ENCODE measurements around the gene KCNAB1. TPM values are rescaled to one million over a fixed set of nuclear protein-coding genes. Genes with fewer than 3 reads are reported as not detected.

The KCNAB1 gene
- total RNA-seq, 4 donors from 2014 or later, result 0.20 to 3.0 (median 1.6) TPM

GRCh38 chr3:156389449-156389950 lies 269.1 kb downstream of the KCNAB1 start:
- H3K4me1 ChIP-seq, result no peaks in the 10 kb centered on the region
- H3K4me3 ChIP-seq, result no peak overlapping the region
- H3K9me3 ChIP-seq, result no peaks in the 10 kb centered on the region
- intact Hi-C loops (cut with DNase I; ENCODE audit: low total_unique reads) (no loop called here), in situ Hi-C loops (cut with MboI; ENCODE audit: low pct_ligation_motif_present in 1 of 4, low pct_unique_long_range_greater_than_20kb in 1 of 4, low sequenced_read_pairs in 3 of 4) (loop anchor here in 3 of 4 donors (10.0 to 25.0 kb wide), 2 partner anchors 227 to 235 kb away; no protein-coding TSS in a partner anchor)
- WGBS, 2 donors (ENCODE audit: low coverage in 1 of 2), result 80 to 83% methylated on average over 2 to 3 of the region's 3 CpGs
- H3K27me3 ChIP-seq, result no peaks in the 10 kb centered on the region
- no peak overlapping the region for H3K27ac ChIP-seq
- DNase-seq, result no peak
- TF ChIP-seq POLR2A (IDR thresholded peaks at IDR 0.05) (no peak), CTCF (IDR thresholded peaks at IDR 0.05) (no peak), POLR2AphosphoS5 (IDR thresholded peaks at IDR 0.05) (no peak), EP300 (IDR thresholded peaks at IDR 0.05; ENCODE audit: low read depth) (no peak)
- no peaks in the 10 kb centered on the region for H3K36me3 ChIP-seq

- DNase-seq, result no peak
- intact Hi-C loops (cut with DNase I; ENCODE audit: low total_unique reads) (no loop called here), in situ Hi-C loops (cut with MboI; ENCODE audit: low pct_ligation_motif_present in 1 of 4, low pct_unique_long_range_greater_than_20kb in 1 of 4, low sequenced_read_pairs in 3 of 4) (loop anchor here in 2 of 4 donors (25.0 kb wide), 1 partner anchor 229 kb away; no protein-coding TSS in a partner anchor)
- TF ChIP-seq CTCF (IDR thresholded peaks at IDR 0.05) (no peak), POLR2A (IDR thresholded peaks at IDR 0.05) (no peak), POLR2AphosphoS5 (IDR thresholded peaks at IDR 0.05) (no peak), EP300 (IDR thresholded peaks at IDR 0.05; ENCODE audit: low read depth) (no peak)
- Histone ChIP-seq H3K4me3 (no peak overlapping the region), H3K9me3 (no peaks in the 10 kb centered on the region), H3K27me3 (no peaks in the 10 kb centered on the region), H3K4me1 (no peaks in the 10 kb centered on the region), H3K36me3 (no peaks in the 10 kb centered on the region), H3K27ac (no peak overlapping the region)
- 91 to 100% methylated on average over 2 to 4 of the region's 4 CpGs for WGBS, 2 donors (ENCODE audit: low coverage in 1 of 2)
Observed at GRCh38 chr3:156390846-156391245, 270.5 kb downstream of the KCNAB1 start.

- in situ Hi-C loops (cut with MboI; ENCODE audit: low pct_ligation_motif_present in 1 of 4, low pct_unique_long_range_greater_than_20kb in 1 of 4, low sequenced_read_pairs in 3 of 4), result loop anchor here in 2 of 4 donors (25.0 kb wide), 1 partner anchor 234 kb away; no protein-coding TSS in a partner anchor
- intact Hi-C loops (cut with DNase I; ENCODE audit: low total_unique reads), result no loop called here
- DNase-seq, result no peak
Observed at GRCh38 chr3:156395961-156396710, 275.8 kb downstream of the KCNAB1 start.

More at GRCh38 chr3:156395961-156396710, 275.8 kb downstream of the KCNAB1 start:
- no peaks in the 10 kb centered on the region for H3K36me3 ChIP-seq
- WGBS, 2 donors (ENCODE audit: low coverage in 1 of 2), result 69 to 73% methylated on average over 3 to 4 of the region's 4 CpGs
- no peak for TF ChIP-seq POLR2AphosphoS5 (IDR thresholded peaks at IDR 0.05)
- TF ChIP-seq CTCF (IDR thresholded peaks at IDR 0.05), result no peak
- TF ChIP-seq EP300 (IDR thresholded peaks at IDR 0.05; ENCODE audit: low read depth), result no peak
- no peak for TF ChIP-seq POLR2A (IDR thresholded peaks at IDR 0.05)
- no peak overlapping the region for H3K27ac ChIP-seq
- no peaks in the 10 kb centered on the region for H3K27me3 ChIP-seq
- no peaks in the 10 kb centered on the region for H3K4me1 ChIP-seq
- no peaks in the 10 kb centered on the region for H3K9me3 ChIP-seq
- H3K4me3 ChIP-seq, result no peak overlapping the region

Data from transverse colon (tissue), 4 donors.